Middle frontal gyrus (tissue), 1 donor: ENCODE data around the gene RANBP1.
"Not testable (repeated sequence)": the region's sequence is repeated elsewhere in the genome, so short reads cannot be mapped to it uniquely, and the experiment has no call there.

ENCODE experiments used
- DNase-seq: peaks from one replicate; pipeline ENCODE4 v3.0.0-alpha.2; 2015; ENCODE audit warnings: low spot score; ENCODE audit errors: extremely low spot score

The RANBP1 gene

GRCh38 chr22:20149257-20150250, 33.6 kb downstream of the RANBP1 start:
- no peak for DNase-seq

GRCh38 chr22:20150381-20151275, 34.7 kb downstream of the RANBP1 start, which contains the start of gene CCDC188:
Gene CCDC188, minus strand, starts transcription at chr22:20151055. Its CDS starts 69 bp downstream, at chr22:20150986.
- no peak for DNase-seq

GRCh38 chr22:20151276-20151588, 35.3 kb downstream of the RANBP1 start:
- DNase-seq: no peak

- DNase-seq: no peak
These were observed 36.6 kb downstream of the RANBP1 start for GRCh38 chr22:20152464-20152890.

- DNase-seq: no peak
These were observed 38.0 kb downstream of the RANBP1 start for GRCh38 chr22:20153945-20154344.

GRCh38 chr22:20154602-20155187, 38.8 kb downstream of the RANBP1 start:
- no peak for DNase-seq

GRCh38 chr22:20155330-20156041, 39.6 kb downstream of the RANBP1 start:
- DNase-seq: no peak

- no peak for DNase-seq
These were observed 40.1 kb downstream of the RANBP1 start for GRCh38 chr22:20156042-20156389.

- peak; percentile 59 for DNase-seq
These were observed 40.9 kb downstream of the RANBP1 start for GRCh38 chr22:20156611-20157429.

- DNase-seq: no peak
These were observed 41.7 kb downstream of the RANBP1 start for GRCh38 chr22:20157430-20158183.

- DNase-seq: no peak
These were observed 42.6 kb downstream of the RANBP1 start for GRCh38 chr22:20158391-20159036.

- no peak for DNase-seq
These were observed 43.2 kb downstream of the RANBP1 start for GRCh38 chr22:20159076-20159475.

GRCh38 chr22:20159531-20159930, 43.6 kb downstream of the RANBP1 start:
- not testable (repeated sequence) for DNase-seq

GRCh38 chr22:20160041-20160440, 44.1 kb downstream of the RANBP1 start:
- no peak for DNase-seq

- DNase-seq: no peak
These were observed 49.0 kb downstream of the RANBP1 start for GRCh38 chr22:20164863-20165262.

GRCh38 chr22:20165421-20165820, 49.5 kb downstream of the RANBP1 start:
- no peak for DNase-seq

- DNase-seq: no peak
These were observed 50.0 kb downstream of the RANBP1 start for GRCh38 chr22:20165913-20166312.

GRCh38 chr22:20166703-20167102, 50.8 kb downstream of the RANBP1 start:
- DNase-seq: no peak
